HG03378 (cell line): ENCODE measurements around the gene VAPA.

ENCODE experiments used
- ATAC-seq: cut with Tn5 transposase; IDR thresholded peaks from one replicate; pipeline ENCODE4 v1.9.1; 2021; ENCODE audit warnings: mild to moderate bottlenecking, moderate library complexity; ENCODE audit not compliant: unreplicated experiment

VAPA gene

GRCh38 chr18:9994701-9995235 lies 81.0 kb downstream of the VAPA start:
- ATAC-seq = no peak

GRCh38 chr18:9995631-9996030 lies 81.8 kb downstream of the VAPA start:
- ATAC-seq = no peak

- ATAC-seq = no peak
These were observed 82.3 kb downstream of the VAPA start for GRCh38 chr18:9996094-9996493.

- no peak for ATAC-seq
These were observed 83.9 kb downstream of the VAPA start for GRCh38 chr18:9997711-9998110.

GRCh38 chr18:9998330-9998729 lies 84.5 kb downstream of the VAPA start:
- ATAC-seq = no peak

GRCh38 chr18:10002280-10002679 lies 88.5 kb downstream of the VAPA start:
- no peak for ATAC-seq

- ATAC-seq = no peak
These were observed 89.5 kb downstream of the VAPA start for GRCh38 chr18:10003281-10003680.

GRCh38 chr18:10003866-10004265 lies 90.0 kb downstream of the VAPA start:
- no peak for ATAC-seq

- no peak for ATAC-seq
These were observed 92.6 kb downstream of the VAPA start for GRCh38 chr18:10006311-10006893.

GRCh38 chr18:10008006-10008647 lies 94.3 kb downstream of the VAPA start:
- no peak for ATAC-seq
